LNCaP clone FGC (cell line): ENCODE measurements around the gene CTXN1.

Experiments
- DNase-seq: peaks from one replicate; pipeline ENCODE4 v3.0.0-alpha.2; 2011; ENCODE audit warnings: low read depth
- H3K4me3 ChIP-seq: 2 replicates; pipeline ENCODE4 v1.5.1; 2011; ENCODE audit warnings: mild to moderate bottlenecking, low read depth, low read length, control low read depth
- CTCF ChIP-seq: IDR thresholded peaks from 2 replicates; pipeline ENCODE4 v1.5.1; 2012; ENCODE audit warnings: mild to moderate bottlenecking; ENCODE audit not compliant: control insufficient read depth, insufficient read depth; ENCODE audit errors: extremely low read depth

Gene CTXN1

GRCh38 chr19:7915250-7916102 is 10.5 kb downstream of the CTXN1 start:
- DNase-seq: no peak
- H3K4me3 ChIP-seq: peak overlapping the region; percentile 49
- no peak for TF ChIP-seq CTCF

GRCh38 chr19:7914598-7915045 is 11.3 kb downstream of the CTXN1 start, which contains the start of gene TGFBR3L:
Gene TGFBR3L (plus strand): TSS chr19:7914830.
- TF ChIP-seq CTCF: no peak
- H3K4me3 ChIP-seq: peak within 1 kb of the TSS; percentile 49
- no peak for DNase-seq

GRCh38 chr19:7914099-7914498 is 11.8 kb downstream of the CTXN1 start:
- DNase-seq: no peak
- no peak for TF ChIP-seq CTCF
- no peak overlapping the region for H3K4me3 ChIP-seq

GRCh38 chr19:7913652-7914051 is 12.3 kb downstream of the CTXN1 start:
- H3K4me3 ChIP-seq: no peak overlapping the region
- TF ChIP-seq CTCF: no peak
- DNase-seq: no peak

GRCh38 chr19:7912697-7913564 is 13.0 kb downstream of the CTXN1 start:
- DNase-seq: no peak
- H3K4me3 ChIP-seq: no peak overlapping the region
- no peak for TF ChIP-seq CTCF

- TF ChIP-seq CTCF: no peak
- no peak for DNase-seq
- H3K4me3 ChIP-seq: no peak overlapping the region
These were observed 13.7 kb downstream of the CTXN1 start for GRCh38 chr19:7912144-7912696.
